Activated naive CD4-positive, alpha-beta T cell treated with anti-CD3 and anti-CD28 coated beads for 36 hours (primary cell): ENCODE data around the gene CCDC154. TPM values are rescaled to one million over a fixed set of nuclear protein-coding genes. Genes with fewer than 3 reads are reported as not detected.

Source experiments
- CTCF ChIA-PET: fragments of 350-600 bp; sonication (Branson Sonifier 250); formaldehyde crosslinking; loops from one replicate; lab custom pipeline; 2021; ENCODE audit warnings: antibody characterized with exemption; lab: Charles Lee
- DNase-seq: peaks from one replicate; pipeline ENCODE4 v3.0.0-alpha.2; 2020
- H3K27ac Mint-ChIP-seq: one replicate; pipeline ENCODE4 v1.8.0; 2021; ENCODE audit warnings: mild to moderate bottlenecking, mixed read lengths
- H3K27me3 Mint-ChIP-seq: one replicate; pipeline ENCODE4 v1.8.0; 2021; ENCODE audit warnings: low read depth, mixed read lengths
- H3K36me3 Mint-ChIP-seq: one replicate; pipeline ENCODE4 v1.8.0; 2021; ENCODE audit warnings: low read depth, mixed read lengths
- H3K4me1 Mint-ChIP-seq: one replicate; pipeline ENCODE4 v1.8.0; 2021; ENCODE audit warnings: low read depth, mixed read lengths
- H3K4me3 Mint-ChIP-seq: one replicate; pipeline ENCODE4 v1.8.0; 2021; ENCODE audit warnings: mild to moderate bottlenecking, moderate library complexity, mixed read lengths
- H3K9me3 Mint-ChIP-seq: one replicate; pipeline ENCODE4 v1.8.0; 2021; ENCODE audit warnings: mixed read lengths
- intact Hi-C: fragments of 100-400 bp; cut with micrococcal nuclease; formaldehyde crosslinking; loops from one replicate; pipeline ENCODE4 v1.15.1; 2023
- total RNA-seq, 2 experiments: library from RNA; stranded (reverse); gene quantifications; one replicate each; pipeline ENCODE4 v1.2.3, GENCODE V29; 2021

Gene CCDC154
- total RNA-seq, 2 experiments from 2014 or later: 0.74 to 1.8 TPM

GRCh38 chr16:1438229-1439057, 5.9 kb downstream of the CCDC154 start:
- no peaks in the 10 kb centered on the region for H3K9me3 Mint-ChIP-seq
- no peaks in the 10 kb centered on the region for H3K4me1 Mint-ChIP-seq
- no peaks in the 10 kb centered on the region for H3K27me3 Mint-ChIP-seq
- H3K4me3 Mint-ChIP-seq: no peak overlapping the region
- CTCF ChIA-PET: no interaction called here
- intact Hi-C loops: no loop called here
- H3K27ac Mint-ChIP-seq: no peak overlapping the region
- H3K36me3 Mint-ChIP-seq: no peaks in the 10 kb centered on the region
- DNase-seq: no peak

GRCh38 chr16:1437606-1438005, 6.8 kb downstream of the CCDC154 start:
- Mint-ChIP-seq H3K27me3 (no peaks in the 10 kb centered on the region), H3K4me3 (no peak overlapping the region), H3K4me1 (no peaks in the 10 kb centered on the region), H3K27ac (no peak overlapping the region), H3K9me3 (no peaks in the 10 kb centered on the region), H3K36me3 (no peaks in the 10 kb centered on the region)
- DNase-seq: no peak
- CTCF ChIA-PET: no interaction called here
- intact Hi-C loops: no loop called here

GRCh38 chr16:1436731-1437355, 7.5 kb downstream of the CCDC154 start:
- intact Hi-C loops: no loop called here
- DNase-seq: no peak
- Mint-ChIP-seq H3K4me3 (no peak overlapping the region), H3K27me3 (no peaks in the 10 kb centered on the region), H3K27ac (no peak overlapping the region), H3K4me1 (peaks cover 2% of the 10 kb centered on the region), H3K9me3 (no peaks in the 10 kb centered on the region), H3K36me3 (no peaks in the 10 kb centered on the region)
- CTCF ChIA-PET: no interaction called here

GRCh38 chr16:1435921-1436697, 8.2 kb downstream of the CCDC154 start:
- Mint-ChIP-seq H3K36me3 (no peaks in the 10 kb centered on the region), H3K4me1 (peaks cover 2% of the 10 kb centered on the region), H3K27ac (no peak overlapping the region), H3K9me3 (no peaks in the 10 kb centered on the region), H3K27me3 (no peaks in the 10 kb centered on the region), H3K4me3 (no peak overlapping the region)
- CTCF ChIA-PET: no interaction called here
- no peak for DNase-seq
- intact Hi-C loops: no loop called here

- no peak for DNase-seq
- Mint-ChIP-seq H3K4me3 (no peak overlapping the region), H3K27ac (no peak overlapping the region), H3K27me3 (no peaks in the 10 kb centered on the region), H3K4me1 (peaks cover 2% of the 10 kb centered on the region), H3K36me3 (no peaks in the 10 kb centered on the region), H3K9me3 (no peaks in the 10 kb centered on the region)
- CTCF ChIA-PET: no interaction called here
- intact Hi-C loops: no loop called here
Observed at GRCh38 chr16:1434644-1435592, 9.4 kb downstream of the CCDC154 start.

GRCh38 chr16:1433756-1434155, 10.6 kb downstream of the CCDC154 start:
- Mint-ChIP-seq H3K9me3 (no peaks in the 10 kb centered on the region), H3K36me3 (no peaks in the 10 kb centered on the region), H3K27me3 (no peaks in the 10 kb centered on the region), H3K4me3 (no peak overlapping the region), H3K27ac (no peak overlapping the region), H3K4me1 (peaks cover 2% of the 10 kb centered on the region)
- intact Hi-C loops: no loop called here
- CTCF ChIA-PET: no interaction called here
- no peak for DNase-seq

- CTCF ChIA-PET: interaction anchor here (1.4 kb wide), 1 partner anchor 132 kb away, joined by 3 read pairs; no protein-coding TSS in a partner anchor
- no peak overlapping the region for H3K27ac Mint-ChIP-seq
- H3K27me3 Mint-ChIP-seq: no peaks in the 10 kb centered on the region
- no peak overlapping the region for H3K4me3 Mint-ChIP-seq
- DNase-seq: no peak
- no peaks in the 10 kb centered on the region for H3K9me3 Mint-ChIP-seq
- peaks cover 2% of the 10 kb centered on the region for H3K4me1 Mint-ChIP-seq
- no peaks in the 10 kb centered on the region for H3K36me3 Mint-ChIP-seq
- intact Hi-C loops: no loop called here
Observed at GRCh38 chr16:1433263-1433560, 11.1 kb downstream of the CCDC154 start.

GRCh38 chr16:1432388-1433262, 11.7 kb downstream of the CCDC154 start:
- H3K27me3 Mint-ChIP-seq: no peaks in the 10 kb centered on the region
- intact Hi-C loops: no loop called here
- DNase-seq: no peak
- peaks cover 2% of the 10 kb centered on the region for H3K4me1 Mint-ChIP-seq
- peak overlapping the region; percentile 39 for H3K4me3 Mint-ChIP-seq
- H3K36me3 Mint-ChIP-seq: no peaks in the 10 kb centered on the region
- CTCF ChIA-PET: interaction anchor here (1.4 kb wide), 1 partner anchor 131 kb away, joined by 3 read pairs; no protein-coding TSS in a partner anchor
- no peak overlapping the region for H3K27ac Mint-ChIP-seq
- H3K9me3 Mint-ChIP-seq: no peaks in the 10 kb centered on the region

- H3K27me3 Mint-ChIP-seq: no peaks in the 10 kb centered on the region
- H3K9me3 Mint-ChIP-seq: no peaks in the 10 kb centered on the region
- peaks cover 2% of the 10 kb centered on the region for H3K4me1 Mint-ChIP-seq
- no peak overlapping the region for H3K27ac Mint-ChIP-seq
- intact Hi-C loops: no loop called here
- CTCF ChIA-PET: no interaction called here
- H3K36me3 Mint-ChIP-seq: no peaks in the 10 kb centered on the region
- peak overlapping the region; percentile 39 for H3K4me3 Mint-ChIP-seq
- no peak for DNase-seq
Observed at GRCh38 chr16:1431497-1432270, 12.7 kb downstream of the CCDC154 start.

- no peak for DNase-seq
- CTCF ChIA-PET: no interaction called here
Observed at GRCh38 chr16:1430759-1431496, 13.4 kb downstream of the CCDC154 start, which contains the start of gene PERCC1. Gene PERCC1, plus strand, starts transcription at chr16:1431078. Its CDS starts 1,516 bp downstream, at chr16:1432594.

More at GRCh38 chr16:1430759-1431496, 13.4 kb downstream of the CCDC154 start, which contains the start of gene PERCC1:
- no peak within 1 kb of the TSS for H3K27ac Mint-ChIP-seq
- no peaks in the 10 kb centered on the region for H3K9me3 Mint-ChIP-seq
- intact Hi-C loops: no loop called here
- H3K4me1 Mint-ChIP-seq: peaks cover 2% of the 10 kb centered on the region
- no peaks in the 10 kb centered on the region for H3K36me3 Mint-ChIP-seq
- peak within 1 kb of the TSS; percentile 39 for H3K4me3 Mint-ChIP-seq
- H3K27me3 Mint-ChIP-seq: no peaks in the 10 kb centered on the region
